ENCODE measurements around the gene SH3RF3.

The SH3RF3 gene

GRCh38 chr2:109529532-109530449 lies 400.8 kb downstream of the SH3RF3 start:
- no peak for DNase-seq (ENCODE audit: extremely low read depth, insufficient read length)
- TF ChIP-seq CTCF (IDR thresholded peaks at IDR 0.05; ENCODE audit: insufficient read depth, low read length, poor library complexity, severe bottlenecking), result no peak
- no peak overlapping the region for H3K4me3 ChIP-seq (replicated peaks; ENCODE audit: low read depth, low read length)
- H3K27me3 ChIP-seq (replicated peaks; ENCODE audit: control insufficient read depth, insufficient read depth, low read length), result no peaks in the 10 kb centered on the region
- no peaks in the 10 kb centered on the region for H3K36me3 ChIP-seq (ENCODE audit: control insufficient read depth, insufficient read depth, low read length)

GRCh38 chr2:109530712-109531111 lies 401.7 kb downstream of the SH3RF3 start:
- TF ChIP-seq CTCF (IDR thresholded peaks at IDR 0.05; ENCODE audit: insufficient read depth, low read length, poor library complexity, severe bottlenecking), result no peak
- H3K4me3 ChIP-seq (replicated peaks; ENCODE audit: low read depth, low read length), result no peak overlapping the region
- DNase-seq (ENCODE audit: extremely low read depth, insufficient read length), result no peak
- no peaks in the 10 kb centered on the region for H3K27me3 ChIP-seq (replicated peaks; ENCODE audit: control insufficient read depth, insufficient read depth, low read length)
- no peaks in the 10 kb centered on the region for H3K36me3 ChIP-seq (ENCODE audit: control insufficient read depth, insufficient read depth, low read length)

GRCh38 chr2:109531221-109531620 lies 402.2 kb downstream of the SH3RF3 start:
- Histone ChIP-seq H3K27me3 (replicated peaks; ENCODE audit: control insufficient read depth, insufficient read depth, low read length) (no peaks in the 10 kb centered on the region), H3K36me3 (ENCODE audit: control insufficient read depth, insufficient read depth, low read length) (no peaks in the 10 kb centered on the region), H3K4me3 (replicated peaks; ENCODE audit: low read depth, low read length) (no peak overlapping the region)
- DNase-seq (ENCODE audit: extremely low read depth, insufficient read length), result no peak
- no peak for TF ChIP-seq CTCF (IDR thresholded peaks at IDR 0.05; ENCODE audit: insufficient read depth, low read length, poor library complexity, severe bottlenecking)

- TF ChIP-seq CTCF (IDR thresholded peaks at IDR 0.05; ENCODE audit: insufficient read depth, low read length, poor library complexity, severe bottlenecking), result no peak
- Histone ChIP-seq H3K27me3 (replicated peaks; ENCODE audit: control insufficient read depth, insufficient read depth, low read length) (no peaks in the 10 kb centered on the region), H3K36me3 (ENCODE audit: control insufficient read depth, insufficient read depth, low read length) (no peaks in the 10 kb centered on the region), H3K4me3 (replicated peaks; ENCODE audit: low read depth, low read length) (no peak overlapping the region)
- DNase-seq (ENCODE audit: extremely low read depth, insufficient read length), result no peak
These were observed 403.1 kb downstream of the SH3RF3 start for GRCh38 chr2:109531896-109532727.

- Histone ChIP-seq H3K27me3 (replicated peaks; ENCODE audit: control insufficient read depth, insufficient read depth, low read length) (no peaks in the 10 kb centered on the region), H3K4me3 (replicated peaks; ENCODE audit: low read depth, low read length) (no peak overlapping the region), H3K36me3 (ENCODE audit: control insufficient read depth, insufficient read depth, low read length) (no peaks in the 10 kb centered on the region)
- DNase-seq (ENCODE audit: extremely low read depth, insufficient read length), result no peak
- TF ChIP-seq CTCF (IDR thresholded peaks at IDR 0.05; ENCODE audit: insufficient read depth, low read length, poor library complexity, severe bottlenecking), result no peak
These were observed 403.7 kb downstream of the SH3RF3 start for GRCh38 chr2:109532728-109533076.
